Nephron progenitor cell (in vitro differentiated cells): ENCODE measurements around the gene SPOUT1.

Source experiments
- DNase-seq: peaks from one replicate; pipeline ENCODE4 v3.0.0; 2021
- H3K27ac Mint-ChIP-seq: 2 replicates; pipeline ENCODE4 v1.8.0; 2021; ENCODE audit warnings: mild to moderate bottlenecking, moderate library complexity, mixed read lengths
- H3K27me3 Mint-ChIP-seq: 2 replicates; pipeline ENCODE4 v1.8.0; 2021; ENCODE audit warnings: mild to moderate bottlenecking, low read depth, mixed read lengths; ENCODE audit not compliant: poor library complexity
- H3K36me3 Mint-ChIP-seq: 2 replicates; pipeline ENCODE4 v1.8.0; 2021; ENCODE audit warnings: low read depth, mixed read lengths
- H3K4me1 Mint-ChIP-seq: 2 replicates; pipeline ENCODE4 v1.8.0; 2021; ENCODE audit warnings: mixed read lengths
- H3K4me3 Mint-ChIP-seq: 2 replicates; pipeline ENCODE4 v1.8.0; 2021; ENCODE audit warnings: mild to moderate bottlenecking, moderate library complexity, mixed read lengths
- H3K9me3 Mint-ChIP-seq: 2 replicates; pipeline ENCODE4 v1.8.0; 2021; ENCODE audit warnings: mild to moderate bottlenecking, moderate library complexity, mixed read lengths
- TF ChIP-seq, protein P1 (sequence below): fragments of 200-600 bp; sonication (generic); IDR thresholded peaks from 2 replicates; pipeline ENCODE4 v1.5.0; 2021; ENCODE audit warnings: antibody characterized with exemption

The SPOUT1 gene

DNA sequence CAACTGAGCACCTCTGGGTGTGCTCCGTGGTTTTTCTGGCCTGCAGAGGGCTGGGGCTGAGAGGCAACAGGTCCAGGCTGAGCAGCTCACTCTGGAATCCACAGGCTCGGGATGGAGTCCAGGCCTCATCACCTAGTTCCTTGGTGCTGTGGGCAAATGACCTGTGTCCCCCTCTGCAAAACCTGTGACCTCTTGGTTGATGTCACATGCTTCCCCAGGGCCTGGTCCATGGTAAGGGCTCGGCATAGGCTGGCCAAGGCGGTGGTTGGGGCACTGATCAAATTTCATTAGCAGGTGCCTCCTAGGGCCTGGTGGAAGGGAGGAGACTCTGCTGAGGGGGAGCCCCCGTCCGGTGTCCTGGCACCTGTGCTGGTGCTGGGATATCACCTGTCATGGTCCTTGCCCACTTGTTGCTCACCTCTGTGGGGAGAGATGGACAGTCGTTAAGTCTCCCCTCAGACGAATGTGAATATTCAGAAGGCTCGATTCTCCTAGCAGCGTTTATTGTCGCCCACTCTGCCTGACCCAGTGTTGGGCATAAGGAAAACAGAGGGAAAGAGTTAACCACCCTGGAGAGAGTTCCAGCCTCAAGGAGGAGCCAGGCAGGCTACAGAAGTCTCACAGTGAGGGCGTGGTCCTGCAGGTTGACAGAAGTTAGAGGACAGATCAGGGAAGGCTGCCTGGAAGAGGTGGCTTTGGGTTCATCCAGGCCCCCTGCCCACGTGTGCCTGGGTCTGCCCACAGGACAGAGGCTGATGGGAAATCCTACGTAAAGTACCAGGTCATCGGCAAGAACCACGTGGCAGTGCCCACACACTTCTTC, 7.8 kb downstream of the SPOUT1 start:
- Mint-ChIP-seq H3K4me1 (peaks cover 10% of the 10 kb centered on the region), H3K36me3 (peaks cover 15% of the 10 kb centered on the region), H3K9me3 (no peaks in the 10 kb centered on the region), H3K27me3 (peaks cover 11% of the 10 kb centered on the region), H3K27ac (no peak overlapping the region), H3K4me3 (no peak overlapping the region)
- no peak for DNase-seq
- TF ChIP-seq, protein P1, sequence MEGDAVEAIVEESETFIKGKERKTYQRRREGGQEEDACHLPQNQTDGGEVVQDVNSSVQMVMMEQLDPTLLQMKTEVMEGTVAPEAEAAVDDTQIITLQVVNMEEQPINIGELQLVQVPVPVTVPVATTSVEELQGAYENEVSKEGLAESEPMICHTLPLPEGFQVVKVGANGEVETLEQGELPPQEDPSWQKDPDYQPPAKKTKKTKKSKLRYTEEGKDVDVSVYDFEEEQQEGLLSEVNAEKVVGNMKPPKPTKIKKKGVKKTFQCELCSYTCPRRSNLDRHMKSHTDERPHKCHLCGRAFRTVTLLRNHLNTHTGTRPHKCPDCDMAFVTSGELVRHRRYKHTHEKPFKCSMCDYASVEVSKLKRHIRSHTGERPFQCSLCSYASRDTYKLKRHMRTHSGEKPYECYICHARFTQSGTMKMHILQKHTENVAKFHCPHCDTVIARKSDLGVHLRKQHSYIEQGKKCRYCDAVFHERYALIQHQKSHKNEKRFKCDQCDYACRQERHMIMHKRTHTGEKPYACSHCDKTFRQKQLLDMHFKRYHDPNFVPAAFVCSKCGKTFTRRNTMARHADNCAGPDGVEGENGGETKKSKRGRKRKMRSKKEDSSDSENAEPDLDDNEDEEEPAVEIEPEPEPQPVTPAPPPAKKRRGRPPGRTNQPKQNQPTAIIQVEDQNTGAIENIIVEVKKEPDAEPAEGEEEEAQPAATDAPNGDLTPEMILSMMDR, result no peak

- DNase-seq, result no peak
- Mint-ChIP-seq H3K27ac (peak overlapping the region; percentile 16), H3K9me3 (no peaks in the 10 kb centered on the region), H3K36me3 (peaks cover 15% of the 10 kb centered on the region), H3K27me3 (peaks cover 11% of the 10 kb centered on the region), H3K4me1 (peaks cover 10% of the 10 kb centered on the region), H3K4me3 (peak overlapping the region; percentile 83)
- TF ChIP-seq, protein P1, result no peak
These were observed 8.7 kb downstream of the SPOUT1 start for GRCh38 chr9:128820665-128821583.

DNA sequence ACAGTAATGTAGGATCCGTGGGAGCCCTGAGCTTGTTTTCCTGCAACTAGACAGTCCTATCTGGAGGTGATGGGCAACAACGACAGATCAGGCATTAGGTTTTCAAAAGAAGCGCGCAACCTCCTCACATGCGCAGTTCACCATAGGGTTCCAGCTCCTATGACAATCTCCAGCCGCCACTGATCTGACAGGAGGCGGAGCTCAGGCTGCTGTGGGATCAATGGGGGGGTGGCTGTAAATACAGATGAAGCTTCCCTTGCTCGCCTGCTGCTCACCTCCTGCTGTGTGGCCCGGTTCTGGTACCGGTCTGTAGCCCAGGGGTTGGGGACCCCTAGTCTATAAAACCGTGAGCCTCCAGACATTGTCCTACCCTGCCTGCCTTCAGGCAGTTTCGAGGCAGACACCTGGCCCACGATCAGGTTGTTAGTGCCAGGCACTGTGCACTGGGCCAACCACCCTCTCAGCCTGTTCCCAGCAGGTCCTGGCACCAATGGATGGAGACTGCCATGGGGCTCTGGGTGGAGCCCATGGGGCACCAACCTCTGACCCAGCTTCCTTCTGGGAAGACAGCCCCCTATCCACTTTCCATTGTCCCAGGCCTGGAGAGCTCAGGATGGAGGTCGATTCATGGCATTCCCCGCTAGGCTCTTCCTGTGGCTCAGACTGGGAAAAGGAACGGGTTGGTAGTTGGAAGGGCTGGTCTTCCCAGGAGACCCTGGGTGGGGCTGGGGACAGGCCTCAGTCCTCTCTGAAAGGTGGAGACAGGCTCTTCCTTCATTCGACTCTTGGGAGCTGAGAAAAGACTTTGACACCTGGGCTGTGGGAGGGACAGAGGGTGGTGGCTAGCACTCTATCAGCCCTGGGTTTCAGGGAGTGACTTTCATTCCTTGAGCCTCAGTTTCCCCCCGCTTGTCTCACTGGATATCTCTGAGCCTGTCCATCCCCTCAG, 9.6 kb downstream of the SPOUT1 start:
- TF ChIP-seq, protein P1, result no peak
- DNase-seq, result peak; percentile 17
- peaks cover 15% of the 10 kb centered on the region for H3K36me3 Mint-ChIP-seq

GRCh38 chr9:128818839-128819715, 10.5 kb downstream of the SPOUT1 start:
- H3K36me3 Mint-ChIP-seq, result peaks cover 15% of the 10 kb centered on the region
- H3K9me3 Mint-ChIP-seq, result no peaks in the 10 kb centered on the region
- no peak overlapping the region for H3K27ac Mint-ChIP-seq
- H3K4me1 Mint-ChIP-seq, result peaks cover 10% of the 10 kb centered on the region
- H3K27me3 Mint-ChIP-seq, result peaks cover 13% of the 10 kb centered on the region
- TF ChIP-seq, protein P1, result no peak
- peak overlapping the region; percentile 83 for H3K4me3 Mint-ChIP-seq
- peak; percentile 60 for DNase-seq

More for the DNA sequence above, 9.6 kb downstream of the SPOUT1 start:
- Mint-ChIP-seq H3K4me3 (peak overlapping the region; percentile 83), H3K4me1 (peaks cover 10% of the 10 kb centered on the region), H3K27me3 (peaks cover 13% of the 10 kb centered on the region), H3K9me3 (no peaks in the 10 kb centered on the region), H3K27ac (no peak overlapping the region)
